GM21619 (cell line): ENCODE results near the gene OSBPL3.

Experiments used
- ATAC-seq: cut with Tn5 transposase; IDR thresholded peaks from one replicate; pipeline ENCODE4 v1.9.1; 2021; ENCODE audit not compliant: unreplicated experiment

OSBPL3 gene

GRCh38 chr7:24868741-24869140, 111.2 kb downstream of the OSBPL3 start:
- ATAC-seq, result no peak

DNA sequence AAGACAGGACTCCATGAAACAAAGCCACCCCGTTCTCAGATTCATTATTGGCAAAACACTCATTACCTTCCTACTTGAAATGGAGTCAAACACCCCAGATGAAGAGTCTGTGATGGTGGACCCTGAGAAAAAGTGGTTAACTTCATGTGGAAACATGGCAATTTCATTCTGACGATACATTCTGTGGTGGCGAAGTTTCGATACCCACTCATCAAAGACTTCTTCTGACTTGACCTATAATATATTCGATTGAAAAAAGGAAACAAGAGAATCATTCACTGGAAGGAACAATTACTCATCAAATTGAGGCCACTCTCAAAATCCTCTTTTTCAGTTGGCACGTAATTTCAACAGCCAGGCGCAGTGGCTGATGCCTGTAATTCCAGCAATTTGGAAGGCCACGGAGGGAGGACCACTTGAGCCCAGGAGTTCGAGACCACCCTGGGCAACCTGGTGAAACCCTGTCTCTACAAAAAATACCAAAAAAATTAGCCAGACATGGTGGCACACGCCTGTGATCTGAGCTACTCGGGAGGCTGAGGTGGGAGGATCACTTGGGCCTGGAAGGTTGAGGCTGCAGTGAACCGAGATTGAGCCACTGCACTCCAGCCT, 113.9 kb downstream of the OSBPL3 start:
- no peak for ATAC-seq

- ATAC-seq, result no peak
Measured at GRCh38 chr7:24864214-24864817, 115.7 kb downstream of the OSBPL3 start.

DNA sequence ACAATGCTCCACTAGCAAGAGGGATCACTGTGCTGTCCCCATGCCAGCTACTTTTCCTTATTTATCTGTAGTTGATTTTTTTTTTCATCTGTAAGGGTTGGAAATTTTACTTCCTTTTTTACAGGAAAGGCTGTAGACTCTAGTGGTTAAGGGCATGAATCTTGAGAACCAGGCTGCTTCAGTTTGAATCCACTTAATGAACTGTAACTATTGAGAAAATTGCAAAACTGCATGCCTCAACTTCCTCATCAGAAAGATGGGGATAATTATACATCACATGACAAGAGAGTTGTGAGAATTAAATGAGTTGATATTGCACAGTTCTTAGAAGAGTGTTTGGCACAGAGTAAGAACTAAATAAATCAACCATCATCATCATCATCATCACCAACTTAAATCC, 116.4 kb downstream of the OSBPL3 start:
- no peak for ATAC-seq

- no peak for ATAC-seq
Measured at GRCh38 chr7:24862461-24862860, 117.5 kb downstream of the OSBPL3 start.

GRCh38 chr7:24861336-24861735, 118.6 kb downstream of the OSBPL3 start:
- no peak for ATAC-seq

GRCh38 chr7:24860611-24861010, 119.4 kb downstream of the OSBPL3 start:
- ATAC-seq, result no peak

GRCh38 chr7:24858108-24858977, 121.6 kb downstream of the OSBPL3 start:
- ATAC-seq, result no peak

- ATAC-seq, result no peak
Measured at GRCh38 chr7:24857623-24858022, 122.4 kb downstream of the OSBPL3 start.

- ATAC-seq, result no peak
Measured at GRCh38 chr7:24854866-24855265, 125.1 kb downstream of the OSBPL3 start.

GRCh38 chr7:24851786-24852185, 128.2 kb downstream of the OSBPL3 start:
- ATAC-seq, result no peak

DNA sequence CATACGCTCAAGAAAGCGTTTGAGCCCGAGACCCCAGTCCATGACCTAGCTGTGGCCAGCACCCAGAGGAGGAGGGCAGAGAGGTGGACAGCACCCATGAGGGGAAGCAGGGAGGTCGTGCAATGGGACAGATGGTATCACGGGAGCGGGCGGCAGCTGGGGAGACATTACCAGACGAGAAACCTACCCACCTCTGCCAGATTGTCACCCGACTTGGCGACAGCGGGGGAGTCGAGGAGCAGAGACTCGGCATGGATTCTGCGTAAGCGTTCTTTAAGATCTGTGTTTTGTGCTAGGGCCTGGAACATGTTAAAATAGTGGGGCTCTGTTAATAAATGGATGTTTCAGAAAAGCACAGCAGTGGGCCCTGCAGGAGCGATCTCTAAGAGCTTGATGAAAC, 131.1 kb downstream of the OSBPL3 start:
- ATAC-seq, result no peak

- ATAC-seq, result no peak
Measured at GRCh38 chr7:24847754-24848153, 132.2 kb downstream of the OSBPL3 start.

DNA sequence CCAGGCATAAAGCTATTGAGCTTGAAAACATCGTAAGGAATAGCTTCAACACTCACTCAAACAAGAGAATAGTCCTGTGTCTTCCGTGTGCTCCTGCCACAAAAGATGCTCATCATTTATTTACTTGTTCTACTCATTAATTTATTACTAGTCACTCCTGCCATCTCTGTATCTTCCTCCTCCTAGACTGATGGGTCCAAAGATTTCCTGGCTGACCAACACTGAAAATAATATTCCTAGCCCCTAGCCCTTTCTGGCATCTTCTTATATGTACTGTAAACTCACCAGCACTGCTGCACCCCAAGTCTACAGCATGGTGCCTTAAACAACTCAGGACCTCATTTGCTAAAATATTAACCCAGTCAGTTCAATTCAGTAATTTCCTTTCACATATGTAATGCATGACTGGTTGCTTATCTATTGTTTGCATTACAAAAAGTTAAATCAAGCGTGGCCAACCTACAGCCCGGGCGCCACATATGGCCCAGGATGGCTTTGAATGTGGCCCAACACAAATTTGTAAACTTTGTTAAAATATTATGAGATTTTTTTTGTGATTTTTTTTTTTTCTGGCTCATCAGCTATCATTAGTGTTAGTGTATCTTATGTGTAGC, 136.1 kb downstream of the OSBPL3 start:
- peak; percentile 32 for ATAC-seq

DNA sequence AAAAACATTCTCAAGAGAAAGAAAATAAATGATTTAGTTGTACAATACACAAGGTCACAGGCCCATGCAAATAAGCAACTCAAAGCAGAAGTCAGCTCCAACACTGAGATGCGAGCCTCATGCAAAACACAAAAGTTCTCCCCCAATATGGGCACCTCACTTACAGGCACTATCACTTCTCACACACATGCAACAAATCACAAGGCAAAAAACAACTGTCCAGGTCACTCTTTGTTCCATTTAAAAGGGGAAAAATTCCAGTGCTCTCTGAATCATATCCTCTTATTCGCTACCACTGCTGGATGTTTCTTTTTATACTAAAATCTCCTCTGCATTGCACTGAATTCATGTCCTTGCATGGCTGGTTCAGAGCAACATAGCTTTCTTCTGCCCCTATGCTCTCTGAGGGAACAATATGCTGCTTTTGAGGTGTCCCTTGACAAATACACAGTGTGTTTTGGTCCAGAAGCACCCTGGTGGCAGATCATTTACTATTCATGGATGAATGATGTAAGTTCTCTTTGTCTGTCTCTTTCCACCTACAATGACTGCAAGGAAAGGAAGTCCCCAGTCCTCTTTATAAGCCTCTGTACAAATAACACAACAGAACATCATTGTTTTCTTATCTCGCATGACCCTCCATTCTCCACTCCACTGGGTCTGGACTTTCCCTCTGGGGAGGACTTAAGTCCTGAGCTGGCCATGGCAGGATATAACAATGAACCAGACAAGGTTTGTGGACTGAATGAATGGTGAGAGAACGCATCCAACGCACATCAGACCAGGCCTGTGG, 137.3 kb downstream of the OSBPL3 start:
- peak; percentile 50 for ATAC-seq

DNA sequence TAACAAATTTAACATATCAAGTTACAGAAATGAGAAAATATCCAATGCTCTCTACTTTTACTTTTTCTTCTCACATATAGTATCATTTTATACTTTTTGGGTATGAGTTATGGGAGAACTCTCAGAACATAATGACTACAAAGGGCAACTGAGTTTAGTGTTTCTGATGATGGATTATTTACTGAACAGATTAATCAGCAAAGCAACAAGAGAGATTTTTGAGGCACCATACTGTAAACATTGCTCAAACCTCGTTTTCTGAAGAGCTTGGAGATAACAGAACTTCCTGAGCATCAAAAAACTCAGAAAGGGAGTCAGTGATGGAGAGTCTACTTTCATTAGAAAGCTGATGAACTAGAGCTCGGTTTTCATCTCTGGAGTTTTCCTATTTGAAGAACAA, 137.9 kb downstream of the OSBPL3 start:
- no peak for ATAC-seq

GRCh38 chr7:24840563-24840962, 139.4 kb downstream of the OSBPL3 start:
- no peak for ATAC-seq

GRCh38 chr7:24836084-24836483, 143.9 kb downstream of the OSBPL3 start:
- ATAC-seq, result peak; percentile 75

- ATAC-seq, result peak; percentile 11
Measured at GRCh38 chr7:24835643-24836042, 144.3 kb downstream of the OSBPL3 start.

GRCh38 chr7:24834128-24834798, 145.7 kb downstream of the OSBPL3 start:
- peak; percentile 47 for ATAC-seq
